Aorta (tissue), 5 donors: ENCODE data around the gene OR11L1. TPM values are rescaled to one million over a fixed set of nuclear protein-coding genes. Genes with fewer than 3 reads are reported as not detected.
A peak's percentile ranks its signal among the peaks of the same experiment; 100 is the strongest.

Experiments
- ATAC-seq: fragments of 200-7000 bp; cut with Tn5 transposase; one replicate; pipeline ENCODE4 v1.9.1; 2022; ENCODE audit warnings: moderate library complexity; ENCODE audit not compliant: low FRiP score
- DNase-seq, 2 donors: peaks; one replicate each; pipeline ENCODE4 v3.0.0-alpha.2; 2020
- H3K27ac ChIP-seq, 2 donors: one replicate each; pipeline ENCODE4 v1.5.1; 2013; ENCODE audit warnings: low read length in 2 of 2, mild to moderate bottlenecking in 2 of 2, moderate library complexity in 2 of 2, control low read depth in 1 of 2, inconsistent platforms in 1 of 2, low read depth in 1 of 2
- H3K27me3 ChIP-seq, 2 donors: one replicate each; pipeline ENCODE4 v1.6.1; 2013; ENCODE audit warnings: control low read depth in 1 of 2, low read length in 1 of 2, mild to moderate bottlenecking in 1 of 2, moderate library complexity in 1 of 2; ENCODE audit not compliant: insufficient read depth in 2 of 2, control insufficient read depth in 1 of 2
- H3K36me3 ChIP-seq, 2 donors: one replicate each; pipeline ENCODE4 v1.6.1; 2013; ENCODE audit warnings: control low read depth in 1 of 2, low read length in 1 of 2, mild to moderate bottlenecking in 1 of 2; ENCODE audit not compliant: insufficient read depth in 2 of 2, control insufficient read depth in 1 of 2
- H3K4me1 ChIP-seq, 2 donors: one replicate each; pipeline ENCODE4 v1.6.1; 2013; ENCODE audit warnings: low read length in 2 of 2, control low read depth in 1 of 2, mild to moderate bottlenecking in 1 of 2, moderate library complexity in 1 of 2; ENCODE audit not compliant: insufficient read depth in 2 of 2, control insufficient read depth in 1 of 2
- H3K4me3 ChIP-seq, 2 donors: one replicate each; pipeline ENCODE4 v1.5.1; 2013; ENCODE audit warnings: low read length in 2 of 2, control low read depth in 1 of 2, mild to moderate bottlenecking in 1 of 2
- H3K9me3 ChIP-seq: one replicate; pipeline ENCODE4 v1.6.1; 2013; ENCODE audit warnings: mild to moderate bottlenecking, low read length; ENCODE audit not compliant: control insufficient read depth
- WGBS, 2 donors: extraction: QIAGEN DNeasy Blood & Tissue Kit; methylation state at CpG; one replicate each; pipeline ENCODE4 v1.1.7; 2013; 5-methylcytosine and 5-hydroxymethylcytosine counted together
- intact Hi-C, 2 donors: fragments of 100-400 bp; cut with DNase I; formaldehyde crosslinking; loops; one replicate each; pipeline versions ENCODE4 v1.14.2 to v1.15.0; 2022
- long read RNA-seq, 2 donors: library from polyadenylated mRNA; unstranded; transcript quantifications; one replicate each; pipeline ENCODE4 v2.0.0, GENCODE V29; 2020 to 2021
- polyA plus RNA-seq, 2 donors: library from polyadenylated mRNA; stranded (reverse); fragments of 200-250 nt; gene quantifications; one replicate each; pipeline ENCODE4 v1.2.3, GENCODE V29; 2013
- total RNA-seq, 2 donors: library from RNA; stranded (reverse); fragmentation: NEBNext Ultra II Directional; extraction: Animal tissue kit (Norgen Biotek cat#: 25700); gene quantifications; one replicate each; pipeline ENCODE4 v1.2.1, GENCODE V29; 2021
- donor health status: healthy with polysubstance abuse.
- donor health status: Bipolar disorder and iron deficiency.
- donor health status: DM: no; HTN: no; CAD: no.
- donor health status: DM: no; HTN: no; CAD: no.
- donor health status: DM: yes; HTN: yes; CAD: no.

OR11L1 gene, protein sequence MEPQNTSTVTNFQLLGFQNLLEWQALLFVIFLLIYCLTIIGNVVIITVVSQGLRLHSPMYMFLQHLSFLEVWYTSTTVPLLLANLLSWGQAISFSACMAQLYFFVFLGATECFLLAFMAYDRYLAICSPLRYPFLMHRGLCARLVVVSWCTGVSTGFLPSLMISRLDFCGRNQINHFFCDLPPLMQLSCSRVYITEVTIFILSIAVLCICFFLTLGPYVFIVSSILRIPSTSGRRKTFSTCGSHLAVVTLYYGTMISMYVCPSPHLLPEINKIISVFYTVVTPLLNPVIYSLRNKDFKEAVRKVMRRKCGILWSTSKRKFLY
- total RNA-seq (not detected), polyA plus RNA-seq (not detected)
- long read RNA-seq, donor 1: 0 reads
- long read RNA-seq, donor 2: 0 reads

DNA sequence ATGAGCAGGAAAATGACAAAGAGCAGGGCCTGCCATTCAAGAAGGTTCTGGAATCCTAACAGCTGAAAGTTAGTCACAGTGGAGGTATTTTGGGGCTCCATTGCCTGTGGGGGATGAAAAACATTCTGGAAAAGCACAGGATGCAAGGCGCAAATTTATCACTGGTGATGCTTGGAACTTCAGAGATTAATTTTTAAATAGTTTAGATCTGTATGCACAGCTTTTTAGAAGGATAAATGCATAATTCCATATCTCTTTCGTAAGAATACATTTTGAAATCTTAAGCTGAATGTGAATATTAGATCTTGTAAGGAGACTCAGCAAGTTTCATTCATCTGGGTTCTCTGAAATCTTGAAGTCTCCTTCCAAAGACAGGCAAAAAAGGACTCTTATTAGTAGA lies at the start of gene OR11L1:
Gene OR11L1 (minus strand): TSS at position 101 of the 400 bp plus-strand sequence. CDS start 0 bp downstream, at position 101.
- WGBS, 2 donors: 83 to 87% methylated on average over 2 of the region's 2 CpGs
- intact Hi-C loops: no loop called here
- ATAC-seq: no peak

DNA sequence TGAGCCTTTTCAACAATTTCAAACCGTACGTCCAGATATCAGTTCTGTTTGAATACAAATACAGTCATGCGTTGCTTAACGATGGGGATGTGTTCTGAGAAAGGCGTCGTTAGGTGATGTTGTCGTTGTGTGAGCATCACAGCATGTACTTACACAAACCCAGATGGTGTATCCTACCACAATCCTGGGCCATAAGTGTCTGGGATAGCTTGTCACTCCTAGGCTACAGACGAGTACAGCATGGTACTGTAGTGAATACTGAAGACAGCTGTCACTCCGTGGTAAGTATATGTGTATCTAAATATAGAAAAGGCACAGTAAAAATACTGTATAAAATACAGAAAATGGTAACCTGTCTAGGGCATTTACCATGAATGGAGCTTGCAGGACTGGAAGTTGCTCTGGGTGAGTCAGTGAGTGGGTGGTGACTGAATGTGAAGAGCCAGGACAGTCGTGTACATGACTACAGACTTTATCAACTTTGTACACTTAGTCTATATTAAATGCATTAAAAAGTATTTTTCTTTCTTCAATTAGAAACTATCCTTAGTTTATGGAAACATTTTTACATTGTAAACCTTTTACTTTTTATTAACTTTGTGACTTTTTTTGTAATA lies 43.2 kb upstream of the OR11L1 start:
- no peak for ATAC-seq
- WGBS, 2 donors: 84% methylated on average over 10 of the region's 10 CpGs
- Histone ChIP-seq H3K9me3 (no peaks in the 10 kb centered on the region), H3K4me3 (no peak overlapping the region), H3K27ac (no peak overlapping the region), H3K27me3 (no peaks in the 10 kb centered on the region), H3K36me3 (no peaks in the 10 kb centered on the region), H3K4me1 (no peaks in the 10 kb centered on the region)
- no peak for DNase-seq
- intact Hi-C loops: no loop called here

More for the DNA sequence above, at the start of gene OR11L1:
- Histone ChIP-seq H3K27ac (no peak within 1 kb of the TSS), H3K4me1 (no peaks in the 10 kb centered on the region), H3K4me3 (no peak within 1 kb of the TSS), H3K9me3 (peaks cover 3% of the 10 kb centered on the region), H3K36me3 (no peaks in the 10 kb centered on the region), H3K27me3 (no peaks in the 10 kb centered on the region)
- no peak for DNase-seq

DNA sequence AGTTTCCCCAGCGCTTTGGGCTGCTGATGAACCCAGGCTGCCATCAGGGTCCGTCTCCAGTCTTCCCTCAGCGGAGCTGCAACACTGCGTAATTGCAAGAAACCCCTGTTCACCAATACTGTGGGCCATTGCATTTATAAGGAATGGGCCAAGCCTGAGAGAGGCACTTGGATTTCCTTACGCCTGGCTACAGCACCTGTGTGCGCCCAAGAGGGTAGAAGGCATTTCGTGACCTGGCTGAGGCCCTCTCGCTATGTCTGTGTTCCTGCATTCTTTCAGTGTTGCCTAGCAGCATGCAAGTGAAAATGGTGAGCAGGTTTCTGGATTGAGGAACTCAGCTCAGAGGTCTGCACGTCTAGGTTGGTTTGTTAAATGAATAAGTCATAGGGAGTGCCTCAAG lies 41.6 kb upstream of the OR11L1 start:
- WGBS, 2 donors: 78 to 87% methylated on average over 9 of the region's 9 CpGs
- H3K9me3 ChIP-seq: peaks cover 1% of the 10 kb centered on the region
- intact Hi-C loops: no loop called here
- H3K4me3 ChIP-seq: no peak overlapping the region
- ATAC-seq (no peak), DNase-seq (no peak)
- H3K27ac ChIP-seq: no peak overlapping the region
- H3K27me3 ChIP-seq: no peaks in the 10 kb centered on the region
- H3K4me1 ChIP-seq: no peaks in the 10 kb centered on the region
- no peaks in the 10 kb centered on the region for H3K36me3 ChIP-seq

DNA sequence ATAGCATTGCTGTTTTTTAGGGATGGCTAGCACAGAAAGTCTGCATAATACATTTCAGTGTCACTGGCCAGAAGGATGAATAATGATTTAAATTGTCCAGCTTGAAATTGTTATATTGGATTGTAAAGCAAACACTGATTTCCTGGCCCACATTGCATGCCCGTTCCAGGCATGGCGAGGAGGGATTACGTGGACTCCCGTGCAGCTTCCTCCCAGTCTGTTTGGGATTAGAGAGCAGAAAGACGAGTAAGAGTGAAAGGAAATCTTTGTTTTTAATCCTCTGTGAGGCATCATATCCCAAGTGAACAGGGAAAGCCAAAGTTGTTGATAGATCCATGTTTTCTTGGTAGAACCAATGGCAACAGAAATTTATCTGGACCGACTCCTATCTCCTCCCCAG lies 23.7 kb upstream of the OR11L1 start:
- Histone ChIP-seq H3K4me3 (no peak overlapping the region), H3K27ac (no peak overlapping the region), H3K27me3 (no peaks in the 10 kb centered on the region), H3K36me3 (no peaks in the 10 kb centered on the region), H3K9me3 (peaks cover 3% of the 10 kb centered on the region), H3K4me1 (no peaks in the 10 kb centered on the region)
- DNase-seq (no peak), ATAC-seq (no peak)
- intact Hi-C loops: no loop called here
- WGBS, 2 donors: 39 to 53% methylated on average over 6 of the region's 6 CpGs

DNA sequence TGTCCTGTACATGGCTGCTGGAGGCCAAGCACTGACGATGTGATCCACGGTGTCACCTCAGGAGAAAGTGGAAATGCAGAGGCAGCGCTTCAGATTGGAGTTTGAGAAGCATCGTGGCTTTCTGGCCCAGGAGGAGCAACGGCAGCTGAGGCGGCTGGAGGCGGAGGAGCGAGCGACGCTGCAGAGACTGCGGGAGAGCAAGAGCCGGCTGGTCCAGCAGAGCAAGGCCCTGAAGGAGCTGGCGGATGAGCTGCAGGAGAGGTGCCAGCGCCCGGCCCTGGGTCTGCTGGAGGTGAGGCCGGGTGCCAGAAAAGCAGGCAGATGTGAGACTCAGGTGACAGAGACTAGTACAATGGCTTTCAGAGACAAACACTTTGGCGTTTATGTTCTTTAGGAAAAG lies 22.9 kb upstream of the OR11L1 start:
- Histone ChIP-seq H3K9me3 (peaks cover 1% of the 10 kb centered on the region), H3K4me3 (no peak overlapping the region), H3K4me1 (no peaks in the 10 kb centered on the region), H3K27me3 (no peaks in the 10 kb centered on the region), H3K27ac (no peak overlapping the region), H3K36me3 (no peaks in the 10 kb centered on the region)
- intact Hi-C loops: no loop called here
- DNase-seq: no peak
- 85 to 86% methylated on average over 17 of the region's 17 CpGs for WGBS, 2 donors
- ATAC-seq: no peak

DNA sequence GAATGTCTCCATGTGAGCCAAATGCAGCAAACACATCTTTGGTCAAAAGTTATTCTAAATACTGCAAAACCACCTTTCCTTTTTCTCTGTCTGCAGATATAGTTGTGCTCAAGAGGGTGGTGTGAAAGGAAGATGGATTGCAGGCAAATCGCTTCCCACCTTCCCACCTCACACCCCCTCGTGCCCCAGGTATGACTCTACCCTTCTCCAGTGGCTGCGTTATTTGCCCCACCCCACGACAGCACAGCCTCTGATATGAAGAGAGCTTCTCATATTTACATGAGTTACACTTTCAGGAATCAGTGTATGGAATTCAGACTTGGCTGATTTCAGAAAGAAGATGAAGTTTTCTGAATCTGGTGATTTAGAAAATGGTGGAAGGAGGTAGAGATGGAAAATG lies 21.1 kb upstream of the OR11L1 start:
- WGBS, 2 donors: 70 to 77% methylated on average over 4 of the region's 4 CpGs
- no peaks in the 10 kb centered on the region for H3K4me1 ChIP-seq
- no peaks in the 10 kb centered on the region for H3K27me3 ChIP-seq
- no peaks in the 10 kb centered on the region for H3K9me3 ChIP-seq
- no peak overlapping the region for H3K27ac ChIP-seq
- no peak for ATAC-seq
- H3K36me3 ChIP-seq: no peaks in the 10 kb centered on the region
- intact Hi-C loops: no loop called here
- no peak overlapping the region for H3K4me3 ChIP-seq
- no peak for DNase-seq

DNA sequence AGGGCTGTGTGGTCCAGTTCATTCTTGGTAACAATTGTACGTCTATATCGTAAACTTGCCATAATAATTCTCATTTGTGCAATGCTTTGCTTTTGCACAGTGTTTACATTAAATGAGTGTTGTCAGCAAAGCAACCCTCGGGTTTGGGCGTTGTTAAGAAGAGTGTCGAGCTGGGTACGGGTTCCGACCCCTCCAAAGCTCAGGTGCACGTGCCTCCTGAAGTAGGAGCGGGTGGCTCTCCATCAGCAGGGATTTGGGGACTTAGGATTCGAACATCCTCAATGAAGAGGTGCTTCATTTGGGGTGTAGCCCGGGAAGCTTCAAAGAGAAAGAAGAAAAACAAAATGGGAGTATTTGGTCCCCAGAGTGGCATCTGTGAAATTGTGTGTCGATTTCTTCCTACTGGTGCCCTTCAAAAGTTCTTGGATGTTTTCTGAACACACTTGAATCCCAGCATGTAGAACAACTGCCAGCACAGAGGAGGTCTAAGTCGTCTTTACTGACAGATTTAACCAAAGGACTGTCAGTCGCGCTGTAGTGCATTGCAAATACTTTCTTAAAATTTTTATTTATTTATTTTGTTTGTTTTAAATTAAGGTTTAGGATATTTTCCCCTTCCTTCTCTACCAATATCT lies 16.4 kb upstream of the OR11L1 start:
- 41 to 47% methylated on average over 15 of the region's 15 CpGs for WGBS, 2 donors
- H3K36me3 ChIP-seq: no peaks in the 10 kb centered on the region
- H3K4me1 ChIP-seq: no peaks in the 10 kb centered on the region
- no peak for DNase-seq
- no peaks in the 10 kb centered on the region for H3K27me3 ChIP-seq
- no peak overlapping the region for H3K27ac ChIP-seq
- intact Hi-C loops: no loop called here
- H3K9me3 ChIP-seq: peaks cover 2% of the 10 kb centered on the region
- no peak for ATAC-seq
- H3K4me3 ChIP-seq: no peak overlapping the region

DNA sequence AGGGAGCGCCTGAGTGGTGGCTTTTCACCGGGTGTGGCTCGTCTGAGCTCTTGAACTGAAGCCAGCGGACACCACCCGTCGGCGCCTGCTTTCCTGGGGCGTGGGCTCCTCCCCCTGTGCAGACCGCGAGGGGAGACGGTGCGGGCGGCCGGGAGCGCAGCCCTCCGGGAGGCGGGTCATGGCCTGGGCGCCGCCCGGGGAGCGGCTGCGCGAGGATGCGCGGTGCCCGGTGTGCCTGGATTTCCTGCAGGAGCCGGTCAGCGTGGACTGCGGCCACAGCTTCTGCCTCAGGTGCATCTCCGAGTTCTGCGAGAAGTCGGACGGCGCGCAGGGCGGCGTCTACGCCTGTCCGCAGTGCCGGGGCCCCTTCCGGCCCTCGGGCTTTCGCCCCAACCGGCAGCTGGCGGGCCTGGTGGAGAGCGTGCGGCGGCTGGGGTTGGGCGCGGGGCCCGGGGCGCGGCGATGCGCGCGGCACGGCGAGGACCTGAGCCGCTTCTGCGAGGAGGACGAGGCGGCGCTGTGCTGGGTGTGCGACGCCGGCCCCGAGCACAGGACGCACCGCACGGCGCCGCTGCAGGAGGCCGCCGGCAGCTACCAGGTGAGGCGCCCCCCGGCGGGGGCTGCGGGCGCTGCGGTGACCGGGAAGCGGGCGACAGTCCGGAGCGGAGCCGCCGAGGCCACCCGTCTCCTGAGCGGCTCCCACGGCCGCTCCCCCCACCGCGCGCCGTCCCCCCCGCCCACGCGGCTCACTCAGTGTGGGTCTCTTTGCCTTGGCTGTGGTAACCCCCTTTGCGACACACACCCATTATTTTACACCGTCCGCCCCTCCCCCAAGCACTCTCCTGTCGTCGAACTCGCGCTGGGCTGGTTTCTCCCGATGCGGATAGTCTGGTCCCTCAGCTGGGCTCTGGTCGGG lies 15.6 kb upstream of the OR11L1 start, which contains the start of gene TRIM58:
Gene TRIM58 (plus strand): TSS at position 119 of the 916 bp plus-strand sequence. CDS start 60 bp downstream, at position 179.
- H3K36me3 ChIP-seq: no peaks in the 10 kb centered on the region
- H3K4me1 ChIP-seq: no peaks in the 10 kb centered on the region
- peak; percentile 31 for ATAC-seq
- intact Hi-C loops: no loop called here
- H3K27me3 ChIP-seq: no peaks in the 10 kb centered on the region
- peak in 1 of 2 donors; percentile 50 for DNase-seq
- no peak within 1 kb of the TSS for H3K27ac ChIP-seq
- peaks cover 2% of the 10 kb centered on the region for H3K9me3 ChIP-seq
- WGBS, 2 donors: 2% methylated on average over 52 to 109 of the region's 109 CpGs
- no peak within 1 kb of the TSS for H3K4me3 ChIP-seq
